ENCODE measurements around the gene ARHGEF16.

ARHGEF16 gene

GRCh38 chr1:3407021-3407420, 47.4 kb upstream of the ARHGEF16 start:
- DNase-seq (ENCODE audit: low spot score) (no peak), ATAC-seq (ENCODE audit: low read depth) (no peak)
- no peak for TF ChIP-seq CTCF (IDR thresholded peaks at IDR 0.05; ENCODE audit: poor library complexity, severe bottlenecking)
- no peak overlapping the region for H3K4me3 ChIP-seq (ENCODE audit: severe bottlenecking)
- H3K4me1 ChIP-seq (ENCODE audit: insufficient read depth, poor library complexity, severe bottlenecking) = no peaks in the 10 kb centered on the region
- H3K27me3 ChIP-seq (ENCODE audit: insufficient read depth, poor library complexity, severe bottlenecking) = no peaks in the 10 kb centered on the region
- no peaks in the 10 kb centered on the region for H3K9me3 ChIP-seq (ENCODE audit: severe bottlenecking)
- H3K27ac ChIP-seq (ENCODE audit: poor library complexity, severe bottlenecking) = no peak overlapping the region
- no peaks in the 10 kb centered on the region for H3K36me3 ChIP-seq (ENCODE audit: low read depth)

DNA sequence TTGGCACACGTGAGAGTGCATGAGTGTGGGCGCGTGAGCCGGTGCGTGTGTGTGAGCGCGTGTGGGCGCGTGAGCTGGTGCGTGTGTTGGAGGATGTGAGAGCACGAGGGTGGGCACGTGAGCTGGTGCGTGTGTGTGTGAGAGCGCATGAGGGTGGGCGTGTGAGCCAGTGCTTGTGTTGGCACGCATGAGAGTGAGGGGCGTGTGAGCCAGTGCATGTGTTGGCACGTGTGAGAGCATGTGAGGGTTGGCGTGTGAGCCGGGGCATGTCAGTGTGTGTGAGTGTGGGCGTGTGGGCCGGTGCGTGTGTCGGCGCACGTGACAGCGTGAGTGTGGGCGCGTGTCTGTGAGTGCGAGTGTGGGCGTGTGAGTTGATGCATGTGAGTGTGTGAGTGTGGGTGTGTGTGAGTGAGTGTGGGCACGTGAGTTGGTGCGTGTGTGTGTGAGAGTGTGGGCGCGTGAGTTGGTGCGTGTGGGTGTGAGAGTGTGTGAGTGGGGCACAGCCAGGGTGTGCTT, 45.7 kb upstream of the ARHGEF16 start:
- H3K9me3 ChIP-seq (ENCODE audit: severe bottlenecking) = no peaks in the 10 kb centered on the region
- TF ChIP-seq CTCF (IDR thresholded peaks at IDR 0.05; ENCODE audit: poor library complexity, severe bottlenecking) = no peak
- H3K27ac ChIP-seq (ENCODE audit: poor library complexity, severe bottlenecking) = no peak overlapping the region
- H3K36me3 ChIP-seq (ENCODE audit: low read depth) = no peaks in the 10 kb centered on the region
- no peaks in the 10 kb centered on the region for H3K4me1 ChIP-seq (ENCODE audit: insufficient read depth, poor library complexity, severe bottlenecking)
- no peak for DNase-seq (ENCODE audit: low spot score)
- no peak overlapping the region for H3K4me3 ChIP-seq (ENCODE audit: severe bottlenecking)
- no peak for ATAC-seq (ENCODE audit: low read depth)
- no peaks in the 10 kb centered on the region for H3K27me3 ChIP-seq (ENCODE audit: insufficient read depth, poor library complexity, severe bottlenecking)

DNA sequence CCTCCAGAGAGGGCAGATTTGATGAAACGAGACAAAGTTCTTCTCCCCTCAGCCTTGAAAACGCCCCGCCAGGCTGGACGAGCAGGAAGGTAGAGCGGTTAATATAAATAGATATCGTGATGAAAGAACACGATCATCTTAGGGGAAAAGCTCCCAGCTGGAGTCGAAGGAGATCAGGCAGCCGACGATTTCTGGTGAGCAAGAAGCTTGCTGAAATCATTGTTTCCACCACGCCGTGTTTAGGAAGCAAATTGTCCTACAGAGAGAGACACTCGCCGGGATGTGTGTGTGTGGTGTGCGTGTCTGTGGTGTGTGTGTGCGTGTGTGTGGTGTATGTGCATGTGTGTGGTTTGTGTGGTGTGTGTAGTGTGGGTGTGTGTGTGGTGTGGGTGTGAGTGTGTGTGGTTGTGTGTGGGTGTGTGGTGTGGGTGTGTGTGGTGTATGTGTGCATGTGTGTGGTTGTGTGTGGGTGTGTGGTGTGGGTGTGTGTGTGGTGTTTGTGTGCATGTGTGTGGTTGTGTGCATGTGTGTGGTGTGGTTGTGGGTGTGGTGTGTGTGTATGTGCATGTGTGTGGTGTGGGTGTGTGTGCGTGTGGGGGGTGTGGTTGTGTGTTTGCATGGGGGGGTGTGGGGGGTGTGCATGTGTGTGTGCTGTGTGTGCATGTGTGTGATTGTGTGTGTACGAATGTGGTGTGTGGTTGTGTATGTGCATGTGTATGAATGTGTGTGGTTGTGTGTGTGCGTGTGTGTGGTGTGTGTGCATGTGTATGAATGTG, 44.9 kb upstream of the ARHGEF16 start:
- no peak for DNase-seq (ENCODE audit: low spot score)
- Histone ChIP-seq H3K9me3 (ENCODE audit: severe bottlenecking) (no peaks in the 10 kb centered on the region), H3K4me1 (ENCODE audit: insufficient read depth, poor library complexity, severe bottlenecking) (no peaks in the 10 kb centered on the region), H3K27me3 (ENCODE audit: insufficient read depth, poor library complexity, severe bottlenecking) (no peaks in the 10 kb centered on the region), H3K27ac (ENCODE audit: poor library complexity, severe bottlenecking) (no peak overlapping the region), H3K36me3 (ENCODE audit: low read depth) (no peaks in the 10 kb centered on the region), H3K4me3 (ENCODE audit: severe bottlenecking) (no peak overlapping the region)
- no peak for ATAC-seq (ENCODE audit: low read depth)
- no peak for TF ChIP-seq CTCF (IDR thresholded peaks at IDR 0.05; ENCODE audit: poor library complexity, severe bottlenecking)

- Histone ChIP-seq H3K9me3 (ENCODE audit: severe bottlenecking) (no peaks in the 10 kb centered on the region), H3K27ac (ENCODE audit: poor library complexity, severe bottlenecking) (no peak overlapping the region), H3K4me1 (ENCODE audit: insufficient read depth, poor library complexity, severe bottlenecking) (no peaks in the 10 kb centered on the region), H3K27me3 (ENCODE audit: insufficient read depth, poor library complexity, severe bottlenecking) (no peaks in the 10 kb centered on the region), H3K36me3 (ENCODE audit: low read depth) (no peaks in the 10 kb centered on the region), H3K4me3 (ENCODE audit: severe bottlenecking) (no peak overlapping the region)
- DNase-seq (ENCODE audit: low spot score) (no peak), ATAC-seq (ENCODE audit: low read depth) (peak; percentile 84)
- peak; percentile 67 for TF ChIP-seq CTCF (IDR thresholded peaks at IDR 0.05; ENCODE audit: poor library complexity, severe bottlenecking)
Measured at GRCh38 chr1:3410142-3410925, 44.1 kb upstream of the ARHGEF16 start.
